A673 (cell line): ENCODE measurements around the gene GIMAP8. TPM values are rescaled to one million over a fixed set of nuclear protein-coding genes. Genes with fewer than 3 reads are reported as not detected.

Experiments used
- BruUV-seq: library from RNA; stranded (reverse); fragments of 400-500 nt; replicated peaks from 2 replicates; lab custom pipeline; 2021; lab: Mats Ljungman, UMichigan
- CTCF ChIA-PET: fragments of 300-600 bp; sonication (Branson Sonifier 250); formaldehyde crosslinking; loops from one replicate; lab custom pipeline; 2022; ENCODE audit warnings: antibody characterized with exemption; lab: Charles Lee
- POLR2A ChIA-PET: fragments of 300-600 bp; sonication (Branson Sonifier 250); formaldehyde crosslinking; loops from one replicate; lab custom pipeline; 2022; ENCODE audit warnings: antibody characterized with exemption; ENCODE audit not compliant: low non-redundant PET; lab: Charles Lee
- DNase-seq: peaks from one replicate; pipeline ENCODE4 v3.0.0-alpha.2; 2015; ENCODE audit warnings: low spot score
- H3K27ac ChIP-seq: fragments of 200-600 bp; sonication (generic); 2 replicates; pipeline ENCODE4 v1.5.1; 2016; ENCODE audit warnings: mixed run types, low read depth, mild to moderate bottlenecking, mixed read lengths, antibody characterized with exemption, low read length; ENCODE audit not compliant: poor library complexity, severe bottlenecking
- H3K27me3 ChIP-seq: fragments of 200-600 bp; sonication (generic); replicated peaks from 2 replicates; pipeline ENCODE4 v1.6.1; 2017; ENCODE audit warnings: mixed run types, low read depth, mild to moderate bottlenecking, mixed read lengths, antibody characterized with exemption, low read length; ENCODE audit not compliant: insufficient read depth, poor library complexity
- H3K36me3 ChIP-seq: fragments of 200-600 bp; sonication (generic); 2 replicates; pipeline ENCODE4 v1.6.1; 2016; ENCODE audit warnings: mixed run types, mild to moderate bottlenecking, mixed read lengths, antibody characterized with exemption, low read length; ENCODE audit not compliant: insufficient read depth, poor library complexity, severe bottlenecking
- H3K4me1 ChIP-seq: fragments of 200-600 bp; sonication (generic); 2 replicates; pipeline ENCODE4 v1.6.1; 2017; ENCODE audit warnings: mixed run types, mild to moderate bottlenecking, mixed read lengths, antibody characterized with exemption, low read length; ENCODE audit not compliant: insufficient read depth, poor library complexity, severe bottlenecking
- H3K4me3 ChIP-seq: fragments of 200-600 bp; sonication (generic); 2 replicates; pipeline ENCODE4 v1.5.1; 2016; ENCODE audit warnings: low read depth, mixed run types, mild to moderate bottlenecking, mixed read lengths, low read length; ENCODE audit not compliant: poor library complexity, severe bottlenecking
- H3K9me3 ChIP-seq: fragments of 200-600 bp; sonication (generic); 2 replicates; pipeline ENCODE4 v1.6.1; 2016; ENCODE audit warnings: mixed run types, low read depth, mild to moderate bottlenecking, mixed read lengths, antibody characterized with exemption, low read length; ENCODE audit not compliant: poor library complexity, severe bottlenecking
- EZH2 ChIP-seq: fragments of 200-600 bp; sonication (generic); IDR thresholded peaks from 2 replicates; pipeline ENCODE4 v1.6.1; 2017; ENCODE audit warnings: borderline replicate concordance, low read depth, mild to moderate bottlenecking, mixed read lengths, antibody characterized with exemption, low read length; ENCODE audit not compliant: poor library complexity, severe bottlenecking
- intact Hi-C: fragments of 100-400 bp; cut with micrococcal nuclease; formaldehyde crosslinking; loops from one replicate; pipeline ENCODE4 v1.10.0; 2022; ENCODE audit not compliant: unreplicated experiment
- total RNA-seq: library from RNA; stranded (reverse); gene quantifications from 2 replicates; pipeline ENCODE4 v1.2.3, GENCODE V29; 2021
- TF ChIP-seq, protein P1 (sequence below): fragments of 300-800, 200-600 bp; sonication (generic); conservative IDR thresholded peaks from 2 replicates; pipeline ENCODE4 v1.5.1; 2017; ENCODE audit warnings: low read depth, mild to moderate bottlenecking, antibody characterized with exemption, low read length, moderate library complexity, mixed read lengths

GIMAP8 gene
- total RNA-seq, 1 experiment from 2014 or later: not detected

DNA sequence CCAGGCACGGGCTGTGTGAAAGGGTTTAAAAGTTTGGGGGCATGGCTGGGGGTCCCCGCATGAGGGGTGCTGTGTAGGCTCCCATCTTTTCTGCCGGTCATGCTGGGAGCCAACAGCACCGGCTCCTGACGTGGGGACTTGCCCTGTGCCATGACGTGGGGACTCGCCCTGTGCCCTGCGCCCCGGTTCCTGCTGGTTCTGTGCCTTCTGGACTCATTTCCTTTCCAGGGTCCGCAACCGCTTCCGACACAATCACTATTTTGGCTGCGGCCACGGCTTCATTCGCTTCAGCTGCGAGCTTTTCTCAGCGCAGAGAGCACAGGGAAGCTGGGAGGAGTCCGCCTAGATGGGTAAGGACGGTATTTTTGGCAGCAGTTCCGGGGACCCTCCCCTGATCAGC is 7.6 kb upstream of the GIMAP8 start:
- intact Hi-C loops: no loop called here
- Histone ChIP-seq H3K27me3 (no peaks in the 10 kb centered on the region), H3K36me3 (no peaks in the 10 kb centered on the region), H3K9me3 (no peaks in the 10 kb centered on the region), H3K4me3 (no peak overlapping the region), H3K4me1 (no peaks in the 10 kb centered on the region), H3K27ac (no peak overlapping the region)
- no peak for DNase-seq
- BruUV-seq: no TSS peak
- no peak for TF ChIP-seq EZH2
- TF ChIP-seq, protein P1, sequence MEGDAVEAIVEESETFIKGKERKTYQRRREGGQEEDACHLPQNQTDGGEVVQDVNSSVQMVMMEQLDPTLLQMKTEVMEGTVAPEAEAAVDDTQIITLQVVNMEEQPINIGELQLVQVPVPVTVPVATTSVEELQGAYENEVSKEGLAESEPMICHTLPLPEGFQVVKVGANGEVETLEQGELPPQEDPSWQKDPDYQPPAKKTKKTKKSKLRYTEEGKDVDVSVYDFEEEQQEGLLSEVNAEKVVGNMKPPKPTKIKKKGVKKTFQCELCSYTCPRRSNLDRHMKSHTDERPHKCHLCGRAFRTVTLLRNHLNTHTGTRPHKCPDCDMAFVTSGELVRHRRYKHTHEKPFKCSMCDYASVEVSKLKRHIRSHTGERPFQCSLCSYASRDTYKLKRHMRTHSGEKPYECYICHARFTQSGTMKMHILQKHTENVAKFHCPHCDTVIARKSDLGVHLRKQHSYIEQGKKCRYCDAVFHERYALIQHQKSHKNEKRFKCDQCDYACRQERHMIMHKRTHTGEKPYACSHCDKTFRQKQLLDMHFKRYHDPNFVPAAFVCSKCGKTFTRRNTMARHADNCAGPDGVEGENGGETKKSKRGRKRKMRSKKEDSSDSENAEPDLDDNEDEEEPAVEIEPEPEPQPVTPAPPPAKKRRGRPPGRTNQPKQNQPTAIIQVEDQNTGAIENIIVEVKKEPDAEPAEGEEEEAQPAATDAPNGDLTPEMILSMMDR: no peak
- POLR2A ChIA-PET: no interaction called here
- CTCF ChIA-PET: no interaction called here

DNA sequence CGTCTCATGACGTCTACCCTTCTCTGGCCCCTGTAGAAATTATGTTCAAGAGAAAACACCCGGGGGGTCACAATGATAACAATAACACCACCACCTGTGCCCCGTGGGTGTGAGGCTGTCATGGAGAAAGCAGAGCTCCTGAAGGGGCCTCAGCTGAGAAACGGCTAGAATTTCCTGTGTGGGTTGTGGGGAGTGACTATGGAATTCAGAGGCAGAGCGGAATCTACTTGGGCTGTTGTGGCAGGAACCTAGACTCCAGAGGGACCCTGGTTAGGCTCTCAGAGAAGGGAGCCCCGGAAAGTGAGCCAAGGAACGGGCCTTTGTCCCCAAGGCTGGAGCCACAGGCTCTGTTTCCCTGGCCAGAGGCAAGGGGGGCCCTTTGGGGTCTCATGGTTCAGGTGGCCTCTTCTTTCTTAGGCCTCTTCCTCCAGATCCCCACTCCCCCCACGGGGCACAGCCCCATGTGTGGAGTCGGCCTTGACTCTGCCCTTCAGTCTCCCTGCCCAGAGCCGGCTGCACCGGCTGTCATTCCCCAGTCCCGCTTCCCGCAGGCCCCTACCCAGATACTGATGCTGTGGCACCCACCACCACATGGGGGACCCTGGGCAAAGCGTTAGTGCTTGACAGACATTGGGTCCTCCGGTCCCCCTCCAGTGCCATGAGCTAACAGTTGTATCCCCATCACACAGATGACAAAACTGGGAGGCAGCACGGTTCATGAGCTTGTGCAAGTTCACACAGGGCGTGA is 6.5 kb upstream of the GIMAP8 start:
- H3K27ac ChIP-seq: no peak overlapping the region

DNA sequence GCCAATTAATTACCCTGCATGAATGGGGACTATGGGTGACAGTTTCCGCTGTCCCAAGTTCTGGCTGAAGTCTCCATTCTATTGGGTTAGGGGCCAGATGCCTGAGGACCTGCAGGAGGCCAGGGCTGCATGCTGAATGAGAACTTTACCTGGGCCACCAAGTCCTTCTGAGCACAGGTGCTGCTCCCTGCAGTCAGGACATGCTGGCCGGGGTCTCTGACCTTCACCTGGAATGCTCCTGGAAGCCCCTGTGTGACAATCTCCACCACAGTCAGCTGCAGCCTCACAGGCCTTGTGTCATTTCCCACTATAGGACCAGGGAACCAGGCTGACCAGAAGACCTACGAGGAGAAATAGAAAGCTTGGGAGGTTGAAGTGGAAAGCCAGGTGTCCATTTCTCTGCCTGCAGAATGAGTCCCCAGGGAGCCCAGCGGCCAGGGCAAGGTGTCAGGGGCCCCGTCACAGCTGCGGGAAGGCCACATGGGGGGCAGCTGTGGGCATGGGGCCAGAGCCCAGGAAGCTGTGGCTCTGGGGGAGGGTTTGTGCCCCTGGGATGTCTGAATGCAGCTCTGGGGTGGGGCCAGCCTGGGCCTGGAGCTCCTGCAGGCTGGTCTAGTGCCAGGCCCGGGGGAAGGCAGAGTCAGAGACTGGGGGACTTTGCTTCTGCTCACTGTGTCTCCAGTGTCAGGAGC is 5.6 kb upstream of the GIMAP8 start:
- BruUV-seq: no TSS peak

More for the DNA sequence above, 6.5 kb upstream of the GIMAP8 start:
- TF ChIP-seq EZH2: no peak
- TF ChIP-seq, protein P1: no peak
- Histone ChIP-seq H3K36me3 (no peaks in the 10 kb centered on the region), H3K9me3 (no peaks in the 10 kb centered on the region), H3K27me3 (no peaks in the 10 kb centered on the region), H3K4me1 (peaks cover 2% of the 10 kb centered on the region), H3K4me3 (no peak overlapping the region)
- no TSS peak for BruUV-seq
- ChIA-PET CTCF (no interaction called here), POLR2A (no interaction called here)
- no peak for DNase-seq
- intact Hi-C loops: no loop called here

More for the DNA sequence above, 5.6 kb upstream of the GIMAP8 start:
- TF ChIP-seq, protein P1: no peak
- TF ChIP-seq EZH2: no peak
- no peak overlapping the region for H3K27ac ChIP-seq
- ChIA-PET CTCF (no interaction called here), POLR2A (no interaction called here)
- H3K9me3 ChIP-seq: no peaks in the 10 kb centered on the region
- peaks cover 4% of the 10 kb centered on the region for H3K4me1 ChIP-seq
- H3K4me3 ChIP-seq: no peak overlapping the region
- DNase-seq: no peak
- no peaks in the 10 kb centered on the region for H3K27me3 ChIP-seq
- intact Hi-C loops: no loop called here
- no peaks in the 10 kb centered on the region for H3K36me3 ChIP-seq
